Left ventricle myocardium inferior (tissue), 1 donor: ENCODE measurements around the gene UST. TPM values are rescaled to one million over a fixed set of nuclear protein-coding genes. Genes with fewer than 3 reads are reported as not detected.
A peak's percentile ranks its signal among the peaks of the same experiment; 100 is the strongest.
"Not testable (repeated sequence)": the region's sequence is repeated elsewhere in the genome, so short reads cannot be mapped to it uniquely, and the experiment has no call there.

Experiments used
- DNase-seq: peaks from one replicate; pipeline ENCODE4 v3.0.0-alpha.2; 2020
- H3K27ac ChIP-seq: fragments of 200-600 bp; replicated peaks from 2 replicates; pipeline ENCODE4 v1.8.0; 2021
- H3K27me3 ChIP-seq: fragments of 200-600 bp; 2 replicates; pipeline ENCODE4 v1.8.0; 2021; ENCODE audit warnings: low read depth
- H3K36me3 ChIP-seq: fragments of 200-600 bp; 2 replicates; pipeline ENCODE4 v1.8.0; 2021
- H3K4me1 ChIP-seq: fragments of 200-600 bp; 2 replicates; pipeline ENCODE4 v1.8.0; 2021
- H3K4me3 ChIP-seq: fragments of 200-600 bp; 2 replicates; pipeline ENCODE4 v1.8.0; 2021; ENCODE audit warnings: mild to moderate bottlenecking, moderate library complexity
- H3K9me3 ChIP-seq: fragments of 200-600 bp; replicated peaks from 2 replicates; pipeline ENCODE4 v1.8.0; 2021
- CTCF ChIP-seq: fragments of 200-600 bp; IDR thresholded peaks from 2 replicates; pipeline ENCODE4 v1.8.0; 2021; ENCODE audit warnings: antibody characterized with exemption, mild to moderate bottlenecking, borderline replicate concordance
- intact Hi-C: fragments of 100-400 bp; cut with micrococcal nuclease; formaldehyde crosslinking; loops from one replicate; pipeline ENCODE4 v1.11.0; 2022
- total RNA-seq: library from RNA; stranded (reverse); fragmentation: NEBNext Ultra II Directional; extraction: Animal tissue kit (Norgen Biotek cat#: 25700); gene quantifications from one replicate; pipeline ENCODE4 v1.2.1, GENCODE V29; 2021
- donor health status: DM: no; HTN: yes; CAD: no; lungs with severe emphysema.

The UST gene
- total RNA-seq, 1 donor from 2014 or later: 3.3 TPM

GRCh38 chr6:148761527-148762011 lies 14.7 kb downstream of the UST start:
- TF ChIP-seq CTCF: no peak
- no peak for DNase-seq
- H3K9me3 ChIP-seq: peaks cover 4% of the 10 kb centered on the region
- intact Hi-C loops: no loop called here
- H3K36me3 ChIP-seq: no peaks in the 10 kb centered on the region
- peaks cover 27% of the 10 kb centered on the region for H3K4me1 ChIP-seq
- peak overlapping the region; percentile 57 for H3K27ac ChIP-seq
- H3K4me3 ChIP-seq: peak overlapping the region; percentile 47
- no peaks in the 10 kb centered on the region for H3K27me3 ChIP-seq

GRCh38 chr6:148762231-148762630 lies 15.4 kb downstream of the UST start:
- no peak for DNase-seq
- peaks cover 4% of the 10 kb centered on the region for H3K9me3 ChIP-seq
- intact Hi-C loops: no loop called here
- TF ChIP-seq CTCF: no peak
- H3K4me3 ChIP-seq: no peak overlapping the region
- H3K4me1 ChIP-seq: peaks cover 27% of the 10 kb centered on the region
- no peaks in the 10 kb centered on the region for H3K36me3 ChIP-seq
- no peaks in the 10 kb centered on the region for H3K27me3 ChIP-seq
- peak overlapping the region; percentile 57 for H3K27ac ChIP-seq

- H3K4me3 ChIP-seq, H3K9me3 ChIP-seq, H3K27ac ChIP-seq, H3K36me3 ChIP-seq, intact Hi-C loops, H3K27me3 ChIP-seq, DNase-seq: not testable (repeated sequence)
- peaks cover 27% of the 10 kb centered on the region for H3K4me1 ChIP-seq
Measured at GRCh38 chr6:148764259-148765020, 17.6 kb downstream of the UST start.

GRCh38 chr6:148765898-148766808 lies 19.3 kb downstream of the UST start:
- Histone ChIP-seq H3K4me3 (no peak overlapping the region), H3K9me3 (peaks cover 4% of the 10 kb centered on the region), H3K4me1 (peaks cover 20% of the 10 kb centered on the region), H3K36me3 (no peaks in the 10 kb centered on the region), H3K27me3 (no peaks in the 10 kb centered on the region), H3K27ac (no peak overlapping the region)
- intact Hi-C loops: no loop called here
- no peak for DNase-seq
- no peak for TF ChIP-seq CTCF

- Histone ChIP-seq H3K4me3 (no peak overlapping the region), H3K4me1 (peaks cover 12% of the 10 kb centered on the region), H3K36me3 (no peaks in the 10 kb centered on the region), H3K27ac (no peak overlapping the region), H3K9me3 (peaks cover 1% of the 10 kb centered on the region), H3K27me3 (no peaks in the 10 kb centered on the region)
- TF ChIP-seq CTCF: no peak
- intact Hi-C loops: no loop called here
- no peak for DNase-seq
Measured at GRCh38 chr6:148768646-148769270, 21.9 kb downstream of the UST start.
